ENCODE measurements around the gene ANGPTL8. TPM values are rescaled to one million over a fixed set of nuclear protein-coding genes. Genes with fewer than 3 reads are reported as not detected.

Gene ANGPTL8
- total and polyA plus RNA-seq, 4 donors = 32.4 to 107 (median 67.6) TPM

DNA sequence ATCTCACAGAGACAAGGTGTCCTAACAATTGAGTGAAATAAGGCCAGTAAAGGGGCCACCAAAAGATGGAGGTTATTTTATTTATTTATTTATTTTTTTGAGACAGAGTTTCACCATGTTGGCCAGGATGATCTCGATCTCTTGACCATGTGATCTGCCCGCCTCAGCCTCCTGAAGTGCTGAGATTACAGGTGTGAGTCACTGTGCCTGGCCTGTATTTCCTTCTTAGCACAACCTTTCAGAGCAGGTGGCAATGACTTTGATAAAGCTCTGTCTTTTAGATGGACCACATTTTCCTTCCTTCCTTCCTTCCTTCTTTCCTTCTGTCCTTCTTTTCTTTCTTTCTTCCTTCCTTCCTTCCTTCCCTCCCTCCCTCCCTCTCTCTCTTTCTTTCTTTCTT, 33.9 kb downstream of the ANGPTL8 start:
- Histone ChIP-seq H3K9me3 (ENCODE audit: control insufficient read depth in 4 of 4, low read length in 3 of 4) (no peaks in the 10 kb centered on the region), H3K36me3 (ENCODE audit: control insufficient read depth in 4 of 4, insufficient read depth in 3 of 4, low read depth in 1 of 4, low read length in 3 of 4) (no peaks in the 10 kb centered on the region), H3K9ac (ENCODE audit: low read depth in 1 of 2, low read length in 2 of 2) (no peak overlapping the region), H3K27me3 (ENCODE audit: control insufficient read depth in 4 of 4, insufficient read depth in 4 of 4, low read length in 3 of 4) (no peaks in the 10 kb centered on the region), H3K4me1 (ENCODE audit: control insufficient read depth in 4 of 4, insufficient read depth in 4 of 4, low read length in 3 of 4) (no peaks in the 10 kb centered on the region), H3K4me3 (ENCODE audit: low read depth in 1 of 3, low read length in 3 of 3) (no peak overlapping the region), H3K27ac (ENCODE audit: low read depth in 1 of 2, low read length in 2 of 2) (no peak overlapping the region)
- 82% methylated on average over 2 of the region's 2 CpGs for WGBS
- no peak for TF ChIP-seq SP1 (IDR thresholded peaks at IDR 0.05)
- no peak for TF ChIP-seq FOXA2 (IDR thresholded peaks at IDR 0.05)
- TF ChIP-seq, protein P1, sequence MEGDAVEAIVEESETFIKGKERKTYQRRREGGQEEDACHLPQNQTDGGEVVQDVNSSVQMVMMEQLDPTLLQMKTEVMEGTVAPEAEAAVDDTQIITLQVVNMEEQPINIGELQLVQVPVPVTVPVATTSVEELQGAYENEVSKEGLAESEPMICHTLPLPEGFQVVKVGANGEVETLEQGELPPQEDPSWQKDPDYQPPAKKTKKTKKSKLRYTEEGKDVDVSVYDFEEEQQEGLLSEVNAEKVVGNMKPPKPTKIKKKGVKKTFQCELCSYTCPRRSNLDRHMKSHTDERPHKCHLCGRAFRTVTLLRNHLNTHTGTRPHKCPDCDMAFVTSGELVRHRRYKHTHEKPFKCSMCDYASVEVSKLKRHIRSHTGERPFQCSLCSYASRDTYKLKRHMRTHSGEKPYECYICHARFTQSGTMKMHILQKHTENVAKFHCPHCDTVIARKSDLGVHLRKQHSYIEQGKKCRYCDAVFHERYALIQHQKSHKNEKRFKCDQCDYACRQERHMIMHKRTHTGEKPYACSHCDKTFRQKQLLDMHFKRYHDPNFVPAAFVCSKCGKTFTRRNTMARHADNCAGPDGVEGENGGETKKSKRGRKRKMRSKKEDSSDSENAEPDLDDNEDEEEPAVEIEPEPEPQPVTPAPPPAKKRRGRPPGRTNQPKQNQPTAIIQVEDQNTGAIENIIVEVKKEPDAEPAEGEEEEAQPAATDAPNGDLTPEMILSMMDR (IDR thresholded peaks at IDR 0.05; ENCODE audit: low read depth, low read length, missing input control) = no peak
- TF ChIP-seq, protein P2, sequence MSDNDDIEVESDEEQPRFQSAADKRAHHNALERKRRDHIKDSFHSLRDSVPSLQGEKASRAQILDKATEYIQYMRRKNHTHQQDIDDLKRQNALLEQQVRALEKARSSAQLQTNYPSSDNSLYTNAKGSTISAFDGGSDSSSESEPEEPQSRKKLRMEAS (IDR thresholded peaks at IDR 0.05) = no peak
- TF ChIP-seq, protein P3, sequence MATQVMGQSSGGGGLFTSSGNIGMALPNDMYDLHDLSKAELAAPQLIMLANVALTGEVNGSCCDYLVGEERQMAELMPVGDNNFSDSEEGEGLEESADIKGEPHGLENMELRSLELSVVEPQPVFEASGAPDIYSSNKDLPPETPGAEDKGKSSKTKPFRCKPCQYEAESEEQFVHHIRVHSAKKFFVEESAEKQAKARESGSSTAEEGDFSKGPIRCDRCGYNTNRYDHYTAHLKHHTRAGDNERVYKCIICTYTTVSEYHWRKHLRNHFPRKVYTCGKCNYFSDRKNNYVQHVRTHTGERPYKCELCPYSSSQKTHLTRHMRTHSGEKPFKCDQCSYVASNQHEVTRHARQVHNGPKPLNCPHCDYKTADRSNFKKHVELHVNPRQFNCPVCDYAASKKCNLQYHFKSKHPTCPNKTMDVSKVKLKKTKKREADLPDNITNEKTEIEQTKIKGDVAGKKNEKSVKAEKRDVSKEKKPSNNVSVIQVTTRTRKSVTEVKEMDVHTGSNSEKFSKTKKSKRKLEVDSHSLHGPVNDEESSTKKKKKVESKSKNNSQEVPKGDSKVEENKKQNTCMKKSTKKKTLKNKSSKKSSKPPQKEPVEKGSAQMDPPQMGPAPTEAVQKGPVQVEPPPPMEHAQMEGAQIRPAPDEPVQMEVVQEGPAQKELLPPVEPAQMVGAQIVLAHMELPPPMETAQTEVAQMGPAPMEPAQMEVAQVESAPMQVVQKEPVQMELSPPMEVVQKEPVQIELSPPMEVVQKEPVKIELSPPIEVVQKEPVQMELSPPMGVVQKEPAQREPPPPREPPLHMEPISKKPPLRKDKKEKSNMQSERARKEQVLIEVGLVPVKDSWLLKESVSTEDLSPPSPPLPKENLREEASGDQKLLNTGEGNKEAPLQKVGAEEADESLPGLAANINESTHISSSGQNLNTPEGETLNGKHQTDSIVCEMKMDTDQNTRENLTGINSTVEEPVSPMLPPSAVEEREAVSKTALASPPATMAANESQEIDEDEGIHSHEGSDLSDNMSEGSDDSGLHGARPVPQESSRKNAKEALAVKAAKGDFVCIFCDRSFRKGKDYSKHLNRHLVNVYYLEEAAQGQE (IDR thresholded peaks at IDR 0.05) = no peak
- TF ChIP-seq, protein P4, sequence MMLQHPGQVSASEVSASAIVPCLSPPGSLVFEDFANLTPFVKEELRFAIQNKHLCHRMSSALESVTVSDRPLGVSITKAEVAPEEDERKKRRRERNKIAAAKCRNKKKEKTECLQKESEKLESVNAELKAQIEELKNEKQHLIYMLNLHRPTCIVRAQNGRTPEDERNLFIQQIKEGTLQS (IDR thresholded peaks at IDR 0.05) = no peak
- no peak for TF ChIP-seq NR2F2 (IDR thresholded peaks at IDR 0.05)
- no peak for TF ChIP-seq HNF4G (IDR thresholded peaks at IDR 0.05)
- no peak for TF ChIP-seq TAF1 (conservative IDR thresholded peaks at IDR 0.05)
- TF ChIP-seq JUND (IDR thresholded peaks at IDR 0.05) = no peak
- no peak for TF ChIP-seq RAD21 (IDR thresholded peaks at IDR 0.05)
- TF ChIP-seq EGR1 (IDR thresholded peaks at IDR 0.05; ENCODE audit: low read depth in 2 of 2) = no peak
- TF ChIP-seq RXRA (IDR thresholded peaks at IDR 0.05) = no peak
- no peak for TF ChIP-seq HNF4A (conservative IDR thresholded peaks at IDR 0.05)
- no peak for TF ChIP-seq GABPA (IDR thresholded peaks at IDR 0.05 in 1 of 2, conservative IDR thresholded peaks at IDR 0.05 in 1 of 2)
- TF ChIP-seq, protein P5, sequence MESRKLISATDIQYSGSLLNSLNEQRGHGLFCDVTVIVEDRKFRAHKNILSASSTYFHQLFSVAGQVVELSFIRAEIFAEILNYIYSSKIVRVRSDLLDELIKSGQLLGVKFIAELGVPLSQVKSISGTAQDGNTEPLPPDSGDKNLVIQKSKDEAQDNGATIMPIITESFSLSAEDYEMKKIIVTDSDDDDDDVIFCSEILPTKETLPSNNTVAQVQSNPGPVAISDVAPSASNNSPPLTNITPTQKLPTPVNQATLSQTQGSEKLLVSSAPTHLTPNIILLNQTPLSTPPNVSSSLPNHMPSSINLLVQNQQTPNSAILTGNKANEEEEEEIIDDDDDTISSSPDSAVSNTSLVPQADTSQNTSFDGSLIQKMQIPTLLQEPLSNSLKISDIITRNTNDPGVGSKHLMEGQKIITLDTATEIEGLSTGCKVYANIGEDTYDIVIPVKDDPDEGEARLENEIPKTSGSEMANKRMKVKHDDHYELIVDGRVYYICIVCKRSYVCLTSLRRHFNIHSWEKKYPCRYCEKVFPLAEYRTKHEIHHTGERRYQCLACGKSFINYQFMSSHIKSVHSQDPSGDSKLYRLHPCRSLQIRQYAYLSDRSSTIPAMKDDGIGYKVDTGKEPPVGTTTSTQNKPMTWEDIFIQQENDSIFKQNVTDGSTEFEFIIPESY (IDR thresholded peaks at IDR 0.05) = no peak
- no peak for TF ChIP-seq YY1 (IDR thresholded peaks at IDR 0.05)
- no peak for TF ChIP-seq FOXA1 (IDR thresholded peaks at IDR 0.05)
- DNase-seq (ENCODE audit: low spot score) = no peak
